Activated CD8-positive, alpha-beta memory T cell treated with anti-CD3 and anti-CD28 coated beads, Interleukin-2, amount 50 U/mL, for 24 hours (primary cell): ENCODE data around the gene NOS3.
A peak's percentile ranks its signal among the peaks of the same experiment; 100 is the strongest.
"Not testable (repeated sequence)": the region's sequence is repeated elsewhere in the genome, so short reads cannot be mapped to it uniquely, and the experiment has no call there.

Experiments
- DNase-seq: peaks from one replicate; pipeline ENCODE4 v3.0.0-alpha.2; 2020; ENCODE audit errors: extremely low read depth

NOS3 gene

DNA sequence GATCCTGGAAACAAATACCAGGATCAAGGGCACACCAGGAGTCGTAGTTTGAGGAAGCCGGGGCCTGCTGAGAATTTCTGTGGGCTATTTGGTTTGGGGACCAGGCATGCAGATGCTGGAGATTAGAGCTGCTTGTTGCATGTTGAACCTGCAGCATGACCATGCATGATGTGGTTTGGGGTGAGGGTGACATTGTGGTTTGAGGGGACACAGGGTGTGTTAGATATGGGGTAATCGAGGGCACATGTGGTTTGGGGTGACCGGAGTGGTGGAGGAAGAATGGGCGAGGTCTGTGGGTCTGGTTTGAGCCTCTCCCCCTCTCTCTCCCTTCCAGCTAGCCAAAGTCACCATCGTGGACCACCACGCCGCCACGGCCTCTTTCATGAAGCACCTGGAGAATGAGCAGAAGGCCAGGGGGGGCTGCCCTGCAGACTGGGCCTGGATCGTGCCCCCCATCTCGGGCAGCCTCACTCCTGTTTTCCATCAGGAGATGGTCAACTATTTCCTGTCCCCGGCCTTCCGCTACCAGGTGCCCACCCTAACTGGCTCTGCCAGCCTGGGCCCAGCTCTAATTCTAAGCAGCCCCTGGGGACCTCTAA, 10.2 kb downstream of the NOS3 start:
- no peak for DNase-seq

DNA sequence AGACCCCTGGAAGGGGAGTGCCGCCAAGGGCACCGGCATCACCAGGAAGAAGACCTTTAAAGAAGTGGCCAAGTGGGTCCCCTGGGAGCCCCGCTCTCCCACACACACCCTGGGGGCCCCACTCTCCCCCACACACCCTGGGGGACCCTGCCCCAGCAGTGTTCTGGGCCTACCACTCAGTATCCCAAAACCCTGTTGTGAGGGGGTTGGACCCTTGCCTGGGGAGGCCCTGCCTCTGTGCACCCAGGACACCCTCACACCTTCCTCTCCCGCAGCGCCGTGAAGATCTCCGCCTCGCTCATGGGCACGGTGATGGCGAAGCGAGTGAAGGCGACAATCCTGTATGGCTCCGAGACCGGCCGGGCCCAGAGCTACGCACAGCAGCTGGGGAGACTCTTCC, 10.7 kb downstream of the NOS3 start:
- DNase-seq: no peak

DNA sequence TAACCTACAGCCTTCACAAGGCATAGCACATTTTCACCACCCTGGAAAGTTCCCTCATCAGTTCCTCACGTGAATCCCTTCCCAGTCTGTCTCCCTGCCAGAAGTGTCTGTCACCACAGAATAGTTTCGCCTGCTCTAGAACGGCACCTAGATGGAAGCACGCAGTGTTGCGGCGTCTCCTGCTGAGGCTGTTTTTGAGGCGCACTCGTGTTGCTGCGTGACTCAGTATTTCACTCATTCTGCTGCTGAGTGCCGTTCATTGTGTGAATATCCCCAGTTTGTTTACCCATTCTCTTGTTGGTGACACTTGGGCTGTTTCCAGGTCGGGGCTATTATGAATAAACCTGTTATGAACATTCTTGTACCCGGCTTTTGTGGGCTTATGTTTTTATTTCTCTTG, 12.8 kb downstream of the NOS3 start:
- DNase-seq: no peak

DNA sequence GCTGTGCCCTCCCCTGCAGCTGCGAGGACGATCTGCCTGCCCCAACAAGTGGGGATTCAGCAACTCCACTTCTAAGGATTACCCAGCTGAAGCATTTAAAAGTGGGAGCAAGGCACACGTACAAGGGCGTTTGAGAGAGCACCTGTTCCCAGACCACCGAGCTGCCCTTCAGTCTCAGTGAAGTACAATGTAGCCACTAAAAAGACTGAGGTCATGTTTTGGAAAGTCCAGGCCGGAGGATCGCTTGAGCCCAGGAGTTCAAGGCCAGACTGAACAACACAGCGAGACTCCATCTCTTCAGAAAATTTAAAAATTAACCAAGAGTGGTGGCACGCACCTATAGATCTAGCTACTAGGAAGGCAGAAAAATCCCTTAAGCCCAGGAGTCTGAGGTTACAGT, 14.7 kb downstream of the NOS3 start:
- DNase-seq: no peak

DNA sequence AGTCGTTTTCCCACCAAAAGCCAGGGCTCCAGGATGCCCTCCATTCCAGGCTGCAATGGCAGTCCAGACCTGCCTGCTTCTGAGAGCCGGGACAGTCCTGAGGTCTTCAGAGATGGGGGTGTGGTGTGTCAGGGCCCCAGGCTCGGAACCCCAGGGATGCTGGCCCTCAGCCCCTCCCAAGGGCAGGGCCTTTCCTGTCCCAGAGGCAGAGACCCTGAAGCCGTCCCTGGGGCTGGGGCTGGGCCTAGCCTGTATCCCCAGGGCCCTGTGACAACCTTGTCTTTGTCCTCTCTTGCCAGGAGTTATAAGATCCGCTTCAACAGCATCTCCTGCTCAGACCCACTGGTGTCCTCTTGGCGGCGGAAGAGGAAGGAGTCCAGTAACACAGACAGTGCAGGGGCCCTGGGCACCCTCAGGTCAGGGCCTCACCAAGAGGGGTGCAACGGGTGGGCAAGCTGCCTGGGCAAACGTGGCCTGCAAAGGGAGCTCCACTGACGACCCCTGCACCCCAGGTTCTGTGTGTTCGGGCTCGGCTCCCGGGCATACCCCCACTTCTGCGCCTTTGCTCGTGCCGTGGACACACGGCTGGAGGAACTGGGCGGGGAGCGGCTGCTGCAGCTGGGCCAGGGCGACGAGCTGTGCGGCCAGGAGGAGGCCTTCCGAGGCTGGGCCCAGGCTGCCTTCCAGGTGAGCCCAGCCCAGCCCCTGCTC, 15.9 kb downstream of the NOS3 start:
- no peak for DNase-seq

DNA sequence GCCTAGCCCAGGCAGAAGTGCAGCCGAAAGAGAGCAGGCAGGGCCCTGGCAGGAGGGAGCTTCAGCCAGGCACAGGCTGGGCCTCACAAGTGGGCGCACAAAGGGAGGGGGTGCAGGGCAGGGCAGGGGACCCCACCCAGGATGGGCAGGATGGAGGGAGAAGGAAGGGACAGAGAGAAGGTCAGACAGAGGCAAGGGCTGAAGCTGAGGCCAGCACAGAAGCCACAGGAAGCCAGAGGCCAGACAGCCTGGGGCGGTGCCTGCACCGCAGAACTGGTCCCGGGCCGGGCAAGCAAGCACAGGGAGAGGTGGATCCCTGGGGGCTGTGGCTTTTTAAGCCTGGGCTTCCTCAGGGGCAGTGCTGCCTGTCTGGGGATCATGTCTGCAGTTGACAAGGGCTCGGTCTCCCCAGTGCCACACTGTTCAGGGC, 16.7 kb downstream of the NOS3 start:
- DNase-seq: no peak

DNA sequence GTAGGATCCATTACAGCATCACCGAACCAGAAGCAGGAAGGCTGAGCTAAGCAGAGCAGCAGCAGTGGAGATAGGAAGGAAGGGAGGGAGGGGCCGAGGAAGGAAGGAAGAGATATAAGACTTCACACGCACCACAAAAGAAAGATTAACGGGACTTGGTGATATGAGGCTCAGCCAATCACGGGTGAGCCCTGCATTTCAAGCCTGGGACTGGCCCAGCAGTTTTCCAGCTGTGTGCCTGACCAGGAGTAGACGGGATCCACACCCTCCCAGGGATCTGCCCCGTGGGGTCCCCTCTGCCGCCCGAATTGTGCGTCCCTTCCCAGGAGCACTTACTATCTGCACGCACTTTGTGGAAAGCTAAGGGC, 17.3 kb downstream of the NOS3 start:
- DNase-seq: no peak

DNA sequence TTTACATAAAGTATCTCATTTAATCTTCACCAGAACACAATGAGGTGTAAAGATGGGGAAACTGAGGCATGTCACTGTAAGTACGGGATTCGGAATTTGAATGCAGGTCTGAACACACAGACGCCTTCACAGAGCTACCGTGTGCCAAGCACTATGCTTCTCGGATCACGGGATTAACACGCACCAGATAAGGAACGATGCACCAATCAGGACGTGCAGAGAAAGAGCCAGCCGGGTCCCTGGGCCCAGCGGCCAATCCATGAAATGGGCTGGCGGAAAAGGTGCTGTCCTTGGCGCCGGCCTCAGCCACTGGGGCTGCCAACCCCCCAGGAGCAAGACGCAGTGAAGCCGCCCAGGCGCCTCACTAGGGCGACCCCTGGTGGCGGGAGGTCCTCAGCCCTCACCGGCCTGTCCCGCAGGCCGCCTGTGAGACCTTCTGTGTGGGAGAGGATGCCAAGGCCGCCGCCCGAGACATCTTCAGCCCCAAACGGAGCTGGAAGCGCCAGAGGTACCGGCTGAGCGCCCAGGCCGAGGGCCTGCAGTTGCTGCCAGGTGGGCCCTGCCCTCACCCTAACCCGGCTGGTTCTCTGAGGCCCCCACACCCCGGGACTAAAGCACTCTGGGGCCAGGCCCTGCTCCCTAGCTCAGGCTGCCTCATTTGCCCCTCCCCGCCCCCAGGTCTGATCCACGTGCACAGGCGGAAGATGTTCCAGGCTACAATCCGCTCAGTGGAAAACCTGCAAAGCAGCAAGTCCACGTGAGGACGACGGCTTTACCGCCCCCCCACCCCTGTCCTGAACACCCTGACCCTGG, 17.9 kb downstream of the NOS3 start:
- DNase-seq: peak; percentile 62

DNA sequence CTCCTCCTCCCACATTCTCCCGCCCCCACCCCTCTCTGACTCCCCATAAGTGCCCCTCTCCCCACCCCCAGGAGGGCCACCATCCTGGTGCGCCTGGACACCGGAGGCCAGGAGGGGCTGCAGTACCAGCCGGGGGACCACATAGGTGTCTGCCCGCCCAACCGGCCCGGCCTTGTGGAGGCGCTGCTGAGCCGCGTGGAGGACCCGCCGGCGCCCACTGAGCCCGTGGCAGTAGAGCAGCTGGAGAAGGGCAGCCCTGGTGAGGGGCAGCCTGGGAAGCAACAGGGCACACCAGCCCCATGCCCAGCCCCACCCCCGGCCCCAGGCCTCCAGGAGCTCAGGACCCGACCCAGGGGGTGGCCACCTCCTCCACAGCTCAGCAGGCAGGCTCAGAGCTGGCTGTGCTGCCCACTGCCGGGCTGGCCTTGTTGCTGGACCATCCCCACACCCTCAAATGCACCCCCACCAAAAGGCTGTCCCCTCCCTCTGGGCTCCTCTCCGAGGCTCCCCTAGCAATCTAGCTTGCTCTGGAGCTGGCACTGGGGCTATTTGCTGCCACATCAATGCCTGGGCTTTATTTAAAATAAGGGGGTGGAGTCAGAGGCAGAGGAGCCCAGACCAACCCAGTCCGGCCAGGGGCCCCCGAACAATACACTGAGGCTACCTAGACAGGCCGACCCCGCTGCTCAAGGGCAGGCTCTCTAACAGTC, 18.7 kb downstream of the NOS3 start:
- no peak for DNase-seq

DNA sequence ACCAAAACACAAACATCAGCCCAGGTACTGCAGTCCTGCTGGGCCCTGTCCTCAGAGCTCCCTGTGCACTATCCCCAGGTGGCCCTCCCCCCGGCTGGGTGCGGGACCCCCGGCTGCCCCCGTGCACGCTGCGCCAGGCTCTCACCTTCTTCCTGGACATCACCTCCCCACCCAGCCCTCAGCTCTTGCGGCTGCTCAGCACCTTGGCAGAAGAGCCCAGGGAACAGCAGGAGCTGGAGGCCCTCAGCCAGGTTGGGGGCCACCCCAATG, 19.2 kb downstream of the NOS3 start:
- DNase-seq: no peak

DNA sequence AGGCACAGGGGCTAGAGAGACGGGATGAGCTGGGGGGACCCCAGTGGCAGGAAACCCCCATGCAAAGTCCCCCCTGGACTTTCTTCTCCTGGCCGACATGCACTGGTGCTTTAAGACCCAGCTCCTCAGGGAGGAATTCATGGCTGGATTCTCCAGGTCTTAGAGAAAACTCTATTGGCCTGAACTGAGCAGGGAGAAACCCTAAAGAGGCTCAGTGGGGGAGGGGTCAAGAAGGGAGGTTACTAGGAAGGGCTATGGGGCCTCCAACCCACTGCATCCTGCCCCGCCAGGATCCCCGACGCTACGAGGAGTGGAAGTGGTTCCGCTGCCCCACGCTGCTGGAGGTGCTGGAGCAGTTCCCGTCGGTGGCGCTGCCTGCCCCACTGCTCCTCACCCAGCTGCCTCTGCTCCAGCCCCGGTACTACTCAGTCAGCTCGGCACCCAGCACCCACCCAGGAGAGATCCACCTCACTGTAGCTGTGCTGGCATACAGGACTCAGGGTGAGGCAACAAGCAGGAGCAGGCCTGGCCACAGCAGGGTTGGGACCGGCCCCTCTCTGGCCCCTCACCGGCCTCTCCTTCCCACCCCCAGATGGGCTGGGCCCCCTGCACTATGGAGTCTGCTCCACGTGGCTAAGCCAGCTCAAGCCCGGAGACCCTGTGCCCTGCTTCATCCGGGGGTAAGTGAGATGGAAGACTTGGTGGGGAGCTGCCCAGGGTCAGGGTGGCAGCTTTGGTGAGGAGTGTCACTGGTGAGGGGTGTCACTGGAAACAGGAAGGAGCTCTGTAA, 19.7 kb downstream of the NOS3 start:
- no peak for DNase-seq

DNA sequence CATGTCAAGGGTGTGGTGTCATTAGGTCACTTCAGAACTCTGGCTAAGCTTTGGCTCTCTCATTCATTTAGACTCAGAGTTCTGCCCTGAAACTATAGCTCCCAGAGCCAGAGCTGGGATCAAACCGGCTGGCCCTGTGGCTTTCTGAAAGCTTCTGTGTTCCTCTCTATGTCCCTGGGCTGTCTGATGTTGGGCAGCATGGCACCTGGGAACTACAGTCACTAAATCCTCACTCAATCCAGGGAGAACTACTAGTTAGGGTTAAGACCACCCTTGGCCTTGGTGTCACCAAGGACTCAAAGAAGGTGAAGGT, 20.2 kb downstream of the NOS3 start:
- DNase-seq: no peak

DNA sequence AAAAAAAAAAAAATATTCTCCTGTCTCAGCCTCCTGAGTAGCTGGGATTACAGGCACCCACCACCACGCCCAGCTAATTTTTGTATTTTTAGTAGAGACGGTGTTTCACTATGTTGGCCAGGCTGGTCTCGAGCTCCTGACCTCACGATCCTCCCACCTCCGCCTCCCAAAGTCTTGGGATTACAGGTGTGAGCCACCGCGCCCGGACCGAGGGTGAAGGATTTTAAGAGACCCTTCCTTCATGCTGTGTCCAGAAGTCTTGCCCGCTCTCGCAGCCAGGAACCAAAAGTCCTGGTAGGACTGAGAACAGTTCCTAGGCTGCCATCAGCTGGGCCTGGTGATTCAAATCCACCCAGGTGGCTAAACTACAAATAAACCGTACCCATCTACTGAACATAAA, 20.8 kb downstream of the NOS3 start:
- not testable (repeated sequence) for DNase-seq

DNA sequence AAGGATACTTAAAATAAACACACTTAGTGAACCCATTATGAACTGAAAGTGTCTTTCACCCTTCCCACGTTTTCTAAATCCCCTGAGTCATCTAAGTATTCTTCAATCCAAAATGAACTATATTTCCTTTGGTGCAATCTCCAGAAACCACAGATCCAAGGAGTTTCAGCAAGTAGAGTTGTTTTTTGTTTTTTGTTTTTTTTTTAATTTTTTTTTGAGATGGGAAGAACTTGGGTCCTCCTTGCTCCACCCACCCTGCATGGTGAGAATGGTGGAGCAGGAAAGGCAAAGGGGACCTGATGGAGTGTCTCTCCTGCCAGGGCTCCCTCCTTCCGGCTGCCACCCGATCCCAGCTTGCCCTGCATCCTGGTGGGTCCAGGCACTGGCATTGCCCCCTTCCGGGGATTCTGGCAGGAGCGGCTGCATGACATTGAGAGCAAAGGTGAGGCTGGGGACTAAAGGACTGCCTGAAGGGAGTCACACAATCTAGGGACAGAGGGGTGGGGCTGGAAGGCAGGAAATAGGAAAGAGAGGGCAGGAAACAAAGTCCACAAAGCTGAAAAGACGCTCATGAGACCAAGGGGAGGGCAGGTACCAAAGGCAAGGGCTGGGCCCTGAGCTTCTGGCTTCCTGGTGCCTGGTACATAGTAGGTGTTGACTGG, 21.3 kb downstream of the NOS3 start:
- no peak for DNase-seq

DNA sequence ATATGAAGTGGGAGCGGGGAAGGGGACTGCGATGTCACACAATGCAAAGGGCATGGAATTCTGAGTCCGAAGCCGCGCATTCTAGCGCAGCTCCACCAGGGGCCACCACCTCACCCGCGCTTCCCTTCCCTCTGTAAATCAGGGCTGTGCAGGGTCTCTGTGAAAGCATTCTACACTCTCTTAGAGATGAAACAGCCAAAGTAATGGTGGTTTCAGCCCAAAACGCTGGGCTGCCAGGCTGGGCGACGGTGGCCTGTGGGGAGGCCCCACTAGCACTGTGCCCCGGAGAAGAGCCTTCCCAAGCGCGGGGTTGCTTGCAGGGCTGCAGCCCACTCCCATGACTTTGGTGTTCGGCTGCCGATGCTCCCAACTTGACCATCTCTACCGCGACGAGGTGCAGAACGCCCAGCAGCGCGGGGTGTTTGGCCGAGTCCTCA, 22.1 kb downstream of the NOS3 start:
- DNase-seq: no peak

DNA sequence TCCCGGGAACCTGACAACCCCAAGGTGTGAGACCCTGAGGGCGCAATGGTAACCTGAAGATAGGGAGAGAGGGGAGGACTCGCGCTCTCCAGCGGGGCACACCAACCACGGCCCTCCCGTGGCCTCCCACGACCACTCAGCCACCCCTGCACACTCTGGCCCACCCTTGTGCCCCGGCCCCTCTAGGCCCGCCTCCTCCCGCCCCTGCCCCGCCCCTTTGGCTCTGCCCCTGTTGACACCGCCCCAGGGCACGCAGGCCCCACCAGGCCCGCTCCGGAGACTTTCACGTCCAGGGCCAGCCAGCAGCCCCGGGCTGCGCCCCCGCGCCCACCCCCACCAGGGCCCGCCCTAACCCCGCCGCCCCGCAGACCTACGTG, 22.5 kb downstream of the NOS3 start:
- DNase-seq: no peak

DNA sequence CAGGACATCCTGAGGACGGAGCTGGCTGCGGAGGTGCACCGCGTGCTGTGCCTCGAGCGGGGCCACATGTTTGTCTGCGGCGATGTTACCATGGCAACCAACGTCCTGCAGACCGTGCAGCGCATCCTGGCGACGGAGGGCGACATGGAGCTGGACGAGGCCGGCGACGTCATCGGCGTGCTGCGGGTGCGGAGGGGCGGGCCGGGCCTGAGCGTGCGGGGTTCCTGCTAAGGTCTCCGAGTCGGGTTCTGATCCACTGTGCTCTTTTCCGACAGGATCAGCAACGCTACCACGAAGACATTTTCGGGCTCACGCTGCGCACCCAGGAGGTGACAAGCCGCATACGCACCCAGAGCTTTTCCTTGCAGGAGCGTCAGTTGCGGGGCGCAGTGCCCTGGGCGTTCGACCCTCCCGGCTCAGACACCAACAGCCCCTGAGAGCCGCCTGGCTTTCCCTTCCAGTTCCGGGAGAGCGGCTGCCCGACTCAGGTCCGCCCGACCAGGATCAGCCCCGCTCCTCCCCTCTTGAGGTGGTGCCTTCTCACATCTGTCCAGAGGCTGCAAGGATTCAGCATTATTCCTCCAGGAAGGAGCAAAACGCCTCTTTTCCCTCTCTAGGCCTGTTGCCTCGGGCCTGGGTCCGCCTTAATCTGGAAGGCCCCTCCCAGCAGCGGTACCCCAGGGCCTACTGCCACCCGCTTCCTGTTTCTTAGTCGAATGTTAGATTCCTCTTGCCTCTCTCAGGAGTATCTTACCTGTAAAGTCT, 23.1 kb downstream of the NOS3 start:
- DNase-seq: peak; percentile 61

DNA sequence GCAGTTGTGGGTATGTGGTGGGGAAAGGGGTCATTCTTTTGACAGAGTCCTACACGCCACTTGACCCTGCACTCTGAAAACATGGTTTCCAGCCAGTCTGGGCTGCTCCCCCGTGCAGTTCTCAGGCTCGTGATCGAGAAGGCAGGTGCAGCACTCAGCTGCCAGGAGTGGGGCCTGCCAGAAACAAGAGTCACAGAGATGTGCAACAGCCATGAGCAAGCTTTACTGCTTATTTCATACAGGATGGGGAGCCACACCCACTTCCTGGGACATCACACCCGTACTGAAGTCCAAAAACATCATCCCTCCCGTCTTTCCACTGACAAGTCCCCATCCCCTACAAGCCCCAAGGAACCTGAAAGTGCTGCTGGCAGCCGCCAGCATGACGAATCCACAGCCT, 24.1 kb downstream of the NOS3 start:
- DNase-seq: no peak

DNA sequence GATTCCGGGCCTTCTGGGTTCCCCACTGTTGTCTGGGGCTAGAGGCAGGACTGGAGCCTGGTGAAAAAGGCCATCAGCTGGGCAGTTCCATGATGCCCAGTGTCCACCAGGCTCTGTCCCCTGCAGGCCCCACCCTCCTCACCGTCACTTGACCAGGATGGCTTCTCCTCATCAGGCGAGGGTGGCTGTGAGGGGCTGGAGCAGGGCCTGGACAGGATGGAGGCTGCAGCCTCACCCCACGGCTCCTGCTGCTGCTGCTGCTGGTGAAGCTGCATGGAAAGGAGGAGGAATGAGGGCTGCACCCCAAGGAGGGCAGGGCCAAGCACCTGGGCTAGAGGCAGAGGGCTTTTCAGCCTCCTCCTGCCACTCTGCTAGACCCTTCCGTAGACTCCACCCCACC, 25.1 kb downstream of the NOS3 start:
- DNase-seq: no peak

DNA sequence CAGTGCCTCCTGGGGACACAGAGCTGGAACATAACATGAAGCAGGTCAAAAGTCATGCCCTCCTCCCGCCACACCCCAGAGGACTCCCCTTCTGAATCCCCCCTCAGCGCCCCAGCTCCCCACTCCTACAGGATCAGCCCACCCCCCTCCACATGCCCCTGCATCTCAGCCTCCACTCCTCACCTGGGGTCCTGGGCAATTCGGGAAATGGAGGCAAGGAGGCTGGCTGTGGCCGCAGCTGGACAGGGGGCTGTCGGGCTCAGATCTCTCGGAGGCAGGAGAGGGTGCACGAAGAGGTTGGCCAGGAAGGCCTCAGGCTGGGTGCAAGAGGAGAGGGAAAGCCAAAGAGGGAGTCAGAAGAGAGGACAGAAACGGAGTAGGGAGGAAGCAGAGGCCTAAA, 25.7 kb downstream of the NOS3 start:
- DNase-seq: no peak

DNA sequence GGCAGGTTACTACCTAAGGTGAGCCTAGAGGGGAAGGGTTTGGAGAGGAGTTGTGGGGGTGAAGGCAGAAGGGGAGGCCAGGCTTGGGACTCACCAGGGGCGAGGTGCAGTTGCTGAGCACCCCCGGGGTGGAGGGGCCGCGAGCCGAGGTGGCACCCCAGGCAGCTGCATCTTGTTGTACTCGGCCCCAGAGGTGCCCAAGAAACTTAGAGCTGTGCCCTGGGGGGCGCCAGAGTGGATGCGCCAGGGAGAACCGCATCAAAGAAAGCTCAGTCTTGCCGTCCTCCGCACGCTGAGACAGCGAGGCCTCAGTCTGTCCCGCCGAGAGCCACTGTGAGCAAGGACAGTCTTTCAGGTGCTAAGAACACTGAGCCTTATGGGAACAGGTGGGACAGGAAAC, 26.1 kb downstream of the NOS3 start:
- no peak for DNase-seq
